Loucy (cell line): ENCODE results near the gene CDHR4.

Experiments used
- EZH2phosphoT487 ChIP-seq: fragments of 200-600 bp; IDR thresholded peaks from 2 replicates; pipeline ENCODE4 v1.6.1; 2018; ENCODE audit warnings: antibody characterized with exemption, mild to moderate bottlenecking, moderate library complexity, borderline replicate concordance
- TF ChIP-seq, protein P1 (sequence below): fragments of 200-600 bp; sonication (generic); conservative IDR thresholded peaks from 2 replicates; pipeline ENCODE4 v1.5.1; 2014; ENCODE audit warnings: mild to moderate bottlenecking, antibody characterized with exemption, low read length

DNA sequence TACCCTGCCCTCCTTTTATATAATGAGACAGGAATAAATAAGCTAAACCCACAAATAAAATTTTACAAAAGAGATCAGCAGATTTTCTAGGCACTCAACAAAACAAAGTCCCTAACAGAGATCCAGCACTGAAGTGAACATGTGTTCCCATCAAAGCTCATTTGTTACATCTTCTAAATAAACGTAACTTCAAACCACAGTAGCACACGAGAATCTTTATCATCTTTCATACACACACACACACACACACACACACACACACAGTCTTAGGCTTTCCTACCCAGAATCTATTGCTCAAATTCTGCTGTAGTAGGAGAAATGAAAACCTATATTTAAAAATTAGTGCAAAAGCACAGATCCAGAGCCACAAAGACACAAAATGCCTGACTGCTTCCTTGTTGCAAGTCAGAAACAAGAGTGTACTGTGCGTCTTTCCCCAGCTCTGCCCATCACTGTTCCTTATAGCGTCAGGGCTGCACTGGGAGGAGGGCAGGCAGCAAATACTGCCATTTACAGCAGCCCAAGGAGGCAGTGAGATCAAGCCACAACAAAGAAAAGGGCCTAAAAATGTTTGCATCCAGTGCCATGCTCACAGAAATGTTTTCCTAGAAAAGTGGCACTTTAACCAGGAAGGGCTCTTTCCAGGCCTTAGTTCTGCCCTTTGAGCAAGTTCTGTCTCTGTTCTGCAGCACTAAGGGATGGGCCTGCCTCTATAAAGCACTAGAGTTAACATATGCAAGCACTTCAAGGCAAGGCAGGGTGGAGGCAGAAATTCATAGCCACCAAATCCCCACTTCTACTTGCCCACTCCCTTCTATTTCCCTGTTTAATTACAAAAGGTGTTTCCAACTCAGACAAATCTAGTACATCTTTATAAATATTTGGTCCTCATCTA, 19.3 kb downstream of the CDHR4 start:
- TF ChIP-seq, protein P1, sequence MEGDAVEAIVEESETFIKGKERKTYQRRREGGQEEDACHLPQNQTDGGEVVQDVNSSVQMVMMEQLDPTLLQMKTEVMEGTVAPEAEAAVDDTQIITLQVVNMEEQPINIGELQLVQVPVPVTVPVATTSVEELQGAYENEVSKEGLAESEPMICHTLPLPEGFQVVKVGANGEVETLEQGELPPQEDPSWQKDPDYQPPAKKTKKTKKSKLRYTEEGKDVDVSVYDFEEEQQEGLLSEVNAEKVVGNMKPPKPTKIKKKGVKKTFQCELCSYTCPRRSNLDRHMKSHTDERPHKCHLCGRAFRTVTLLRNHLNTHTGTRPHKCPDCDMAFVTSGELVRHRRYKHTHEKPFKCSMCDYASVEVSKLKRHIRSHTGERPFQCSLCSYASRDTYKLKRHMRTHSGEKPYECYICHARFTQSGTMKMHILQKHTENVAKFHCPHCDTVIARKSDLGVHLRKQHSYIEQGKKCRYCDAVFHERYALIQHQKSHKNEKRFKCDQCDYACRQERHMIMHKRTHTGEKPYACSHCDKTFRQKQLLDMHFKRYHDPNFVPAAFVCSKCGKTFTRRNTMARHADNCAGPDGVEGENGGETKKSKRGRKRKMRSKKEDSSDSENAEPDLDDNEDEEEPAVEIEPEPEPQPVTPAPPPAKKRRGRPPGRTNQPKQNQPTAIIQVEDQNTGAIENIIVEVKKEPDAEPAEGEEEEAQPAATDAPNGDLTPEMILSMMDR, result no peak
- TF ChIP-seq EZH2phosphoT487, result no peak
